HepG2 (cell line): Measurements from ENCODE around the gene STK11. TPM values are rescaled to one million over a fixed set of nuclear protein-coding genes. Genes with fewer than 3 reads are reported as not detected.

ENCODE experiments used
- GZF1 ChIP-seq: sonication (generic); formaldehyde crosslinking; IDR thresholded peaks from 2 replicates; pipeline ENCODE4 v1.5.1; 2020; ENCODE audit warnings: mild to moderate bottlenecking, missing genetic modification reagents
- HDAC1 ChIP-seq: sonication (generic); formaldehyde crosslinking; IDR thresholded peaks from 2 replicates; pipeline ENCODE4 v1.5.1; 2020; ENCODE audit warnings: mild to moderate bottlenecking, missing genetic modification reagents
- HHEX ChIP-seq: IDR thresholded peaks from 2 replicates; pipeline ENCODE4 v1.6.1; 2016; ENCODE audit warnings: control low read depth
- HIVEP1 ChIP-seq: sonication (generic); formaldehyde crosslinking; IDR thresholded peaks from 2 replicates; pipeline ENCODE4 v1.4.0; 2020; ENCODE audit warnings: mild to moderate bottlenecking, missing genetic modification reagents
- KDM2A ChIP-seq: sonication (generic); formaldehyde crosslinking; IDR thresholded peaks from 2 replicates; pipeline ENCODE4 v1.4.0; 2020; ENCODE audit warnings: low read depth, missing genetic modification reagents, borderline replicate concordance
- MEIS2 ChIP-seq: sonication (generic); formaldehyde crosslinking; IDR thresholded peaks from 2 replicates; pipeline ENCODE4 v1.9.0; 2021; ENCODE audit warnings: mild to moderate bottlenecking, missing genetic modification reagents
- POLR2AphosphoS5 ChIP-seq: IDR thresholded peaks from 2 replicates; pipeline ENCODE4 v1.6.1; 2012; ENCODE audit warnings: low read depth, low read length
- SIX4 ChIP-seq: sonication (generic); formaldehyde crosslinking; IDR thresholded peaks from 2 replicates; pipeline ENCODE4 v1.4.0; 2020; ENCODE audit warnings: missing genetic modification reagents
- ZNF607 ChIP-seq: sonication (generic); formaldehyde crosslinking; IDR thresholded peaks from 2 replicates; pipeline ENCODE4 v1.5.1; 2020; ENCODE audit warnings: missing genetic modification reagents, mild to moderate bottlenecking, borderline replicate concordance
- ZNF772 ChIP-seq: sonication (generic); formaldehyde crosslinking; IDR thresholded peaks from 2 replicates; pipeline ENCODE4 v1.5.0; 2020; ENCODE audit warnings: mild to moderate bottlenecking, missing genetic modification reagents
- ZNF883 ChIP-seq: sonication (generic); formaldehyde crosslinking; IDR thresholded peaks from 2 replicates; pipeline ENCODE4 v1.5.1; 2020; ENCODE audit warnings: mild to moderate bottlenecking, missing genetic modification reagents; ENCODE audit errors: not compliant biosample characterization
- polyA plus RNA-seq, 8 experiments: library from polyadenylated mRNA; depleted of rRNA in 3 of 8; stranded (reverse) in 7 of 8; unstranded in 1 of 8; fragments of >200 nt; fragmentation: Illumina TruSeq in 4 of 8; extraction: Trizol in 4 of 8; gene quantifications; 2 replicates each; pipeline versions ENCODE4 v1.2.1 to v1.2.3, GENCODE V29; 2011 to 2016; ENCODE audit warnings: low read depth in 4 of 8, missing spikeins in 1 of 8, mixed read lengths in 1 of 8; ENCODE audit not compliant: insufficient read depth in 1 of 8
- total RNA-seq, 5 experiments: library from RNA; depleted of rRNA; stranded (reverse); fragments of >200 nt; fragmentation: Illumina TruSeq; extraction: Trizol; gene quantifications; 2 replicates each; pipeline ENCODE4 v1.2.3, GENCODE V29; 2016; ENCODE audit warnings: low read depth in 1 of 5
- TF ChIP-seq, protein P1 (sequence below): sonication (generic); formaldehyde crosslinking; IDR thresholded peaks from 2 replicates; pipeline ENCODE4 v1.5.0; 2020; ENCODE audit warnings: mild to moderate bottlenecking, missing genetic modification reagents
- TF ChIP-seq, protein P2 (sequence below): sonication (generic); formaldehyde crosslinking; IDR thresholded peaks from 2 replicates; pipeline ENCODE4 v1.8.0; 2022; ENCODE audit warnings: missing genetic modification reagents, mild to moderate bottlenecking, borderline replicate concordance
- TF ChIP-seq, protein P3 (sequence below): sonication (generic); formaldehyde crosslinking; IDR thresholded peaks from 2 replicates; pipeline ENCODE4 v1.4.0; 2020; ENCODE audit warnings: missing genetic modification reagents
- TF ChIP-seq, protein P4 (sequence below): sonication (generic); formaldehyde crosslinking; IDR thresholded peaks from 2 replicates; pipeline ENCODE4 v1.4.0; 2020; ENCODE audit warnings: missing genetic modification reagents, mild to moderate bottlenecking, borderline replicate concordance

STK11 gene
- total and polyA plus RNA-seq, 2 of the 13 experiments (the other 11 are each of a cell fraction or from before 2014, with no cell fraction given), result 27.5 to 43.6 TPM

DNA sequence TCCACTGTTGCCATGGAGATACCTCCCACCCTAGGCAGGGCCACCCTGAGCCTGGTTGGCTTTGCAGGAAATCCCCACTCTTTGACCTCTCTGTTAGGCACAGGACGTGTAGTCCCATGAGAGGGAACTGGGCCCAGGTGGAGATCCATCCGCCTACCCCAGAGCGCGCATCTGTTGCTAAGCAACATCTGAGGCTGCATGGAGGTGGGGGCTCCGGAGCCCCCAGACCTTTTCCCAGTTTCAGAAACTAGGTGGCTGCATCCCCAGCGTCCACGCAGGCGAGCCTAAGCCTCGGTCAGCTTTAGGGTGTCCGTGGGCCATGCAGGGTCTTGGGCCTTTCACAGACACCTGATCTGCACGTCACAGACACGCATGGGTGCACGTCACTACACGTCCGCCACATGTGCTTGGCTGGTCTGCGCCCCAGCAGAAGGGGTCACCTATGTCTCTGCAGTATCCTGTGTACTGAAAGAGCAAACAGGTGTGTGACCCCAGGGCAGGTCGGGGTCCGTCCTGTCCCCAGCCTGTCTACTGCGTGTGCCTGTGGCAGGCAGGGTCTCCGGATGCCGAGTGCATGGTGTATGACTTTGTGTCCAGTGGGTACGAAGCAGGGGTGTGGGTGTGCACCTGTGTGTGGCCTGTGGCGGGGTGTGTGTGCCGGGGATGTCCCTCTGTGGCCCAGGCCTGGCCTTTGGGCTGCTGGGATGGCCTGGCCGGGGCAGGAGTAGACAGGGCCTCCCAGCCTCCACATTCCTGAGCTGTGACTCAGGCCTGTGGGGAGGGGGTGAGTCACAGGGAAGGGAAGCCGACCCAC, 59.4 kb downstream of the STK11 start (continued):
- TF ChIP-seq, protein P1, sequence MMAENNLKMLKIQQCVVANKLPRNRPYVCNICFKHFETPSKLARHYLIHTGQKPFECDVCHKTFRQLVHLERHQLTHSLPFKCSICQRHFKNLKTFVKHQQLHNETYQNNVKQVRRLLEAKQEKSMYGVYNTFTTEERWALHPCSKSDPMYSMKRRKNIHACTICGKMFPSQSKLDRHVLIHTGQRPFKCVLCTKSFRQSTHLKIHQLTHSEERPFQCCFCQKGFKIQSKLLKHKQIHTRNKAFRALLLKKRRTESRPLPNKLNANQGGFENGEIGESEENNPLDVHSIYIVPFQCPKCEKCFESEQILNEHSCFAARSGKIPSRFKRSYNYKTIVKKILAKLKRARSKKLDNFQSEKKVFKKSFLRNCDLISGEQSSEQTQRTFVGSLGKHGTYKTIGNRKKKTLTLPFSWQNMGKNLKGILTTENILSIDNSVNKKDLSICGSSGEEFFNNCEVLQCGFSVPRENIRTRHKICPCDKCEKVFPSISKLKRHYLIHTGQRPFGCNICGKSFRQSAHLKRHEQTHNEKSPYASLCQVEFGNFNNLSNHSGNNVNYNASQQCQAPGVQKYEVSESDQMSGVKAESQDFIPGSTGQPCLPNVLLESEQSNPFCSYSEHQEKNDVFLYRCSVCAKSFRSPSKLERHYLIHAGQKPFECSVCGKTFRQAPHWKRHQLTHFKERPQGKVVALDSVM (CRISPR knock-in tag), result peak; percentile 100
- TF ChIP-seq ZNF772, result no peak
- TF ChIP-seq GZF1, result no peak
- peak; percentile 62; the same call in 1 of the 2 replicates for TF ChIP-seq KDM2A (CRISPR knock-in tag)
- TF ChIP-seq, protein P2, sequence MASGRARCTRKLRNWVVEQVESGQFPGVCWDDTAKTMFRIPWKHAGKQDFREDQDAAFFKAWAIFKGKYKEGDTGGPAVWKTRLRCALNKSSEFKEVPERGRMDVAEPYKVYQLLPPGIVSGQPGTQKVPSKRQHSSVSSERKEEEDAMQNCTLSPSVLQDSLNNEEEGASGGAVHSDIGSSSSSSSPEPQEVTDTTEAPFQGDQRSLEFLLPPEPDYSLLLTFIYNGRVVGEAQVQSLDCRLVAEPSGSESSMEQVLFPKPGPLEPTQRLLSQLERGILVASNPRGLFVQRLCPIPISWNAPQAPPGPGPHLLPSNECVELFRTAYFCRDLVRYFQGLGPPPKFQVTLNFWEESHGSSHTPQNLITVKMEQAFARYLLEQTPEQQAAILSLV (CRISPR knock-in tag), result no peak
- TF ChIP-seq, protein P3, sequence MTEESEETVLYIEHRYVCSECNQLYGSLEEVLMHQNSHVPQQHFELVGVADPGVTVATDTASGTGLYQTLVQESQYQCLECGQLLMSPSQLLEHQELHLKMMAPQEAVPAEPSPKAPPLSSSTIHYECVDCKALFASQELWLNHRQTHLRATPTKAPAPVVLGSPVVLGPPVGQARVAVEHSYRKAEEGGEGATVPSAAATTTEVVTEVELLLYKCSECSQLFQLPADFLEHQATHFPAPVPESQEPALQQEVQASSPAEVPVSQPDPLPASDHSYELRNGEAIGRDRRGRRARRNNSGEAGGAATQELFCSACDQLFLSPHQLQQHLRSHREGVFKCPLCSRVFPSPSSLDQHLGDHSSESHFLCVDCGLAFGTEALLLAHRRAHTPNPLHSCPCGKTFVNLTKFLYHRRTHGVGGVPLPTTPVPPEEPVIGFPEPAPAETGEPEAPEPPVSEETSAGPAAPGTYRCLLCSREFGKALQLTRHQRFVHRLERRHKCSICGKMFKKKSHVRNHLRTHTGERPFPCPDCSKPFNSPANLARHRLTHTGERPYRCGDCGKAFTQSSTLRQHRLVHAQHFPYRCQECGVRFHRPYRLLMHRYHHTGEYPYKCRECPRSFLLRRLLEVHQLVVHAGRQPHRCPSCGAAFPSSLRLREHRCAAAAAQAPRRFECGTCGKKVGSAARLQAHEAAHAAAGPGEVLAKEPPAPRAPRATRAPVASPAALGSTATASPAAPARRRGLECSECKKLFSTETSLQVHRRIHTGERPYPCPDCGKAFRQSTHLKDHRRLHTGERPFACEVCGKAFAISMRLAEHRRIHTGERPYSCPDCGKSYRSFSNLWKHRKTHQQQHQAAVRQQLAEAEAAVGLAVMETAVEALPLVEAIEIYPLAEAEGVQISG (CRISPR knock-in tag), result no peak
- no peak; the same call in 1 of the 2 replicates for TF ChIP-seq HHEX (CRISPR knock-in tag)
- peak; percentile 95 for TF ChIP-seq HIVEP1 (CRISPR knock-in tag)
- TF ChIP-seq ZNF607 (CRISPR knock-in tag), result no peak
- no peak for TF ChIP-seq ZNF883 (CRISPR knock-in tag)
- no peak for TF ChIP-seq SIX4 (CRISPR knock-in tag)
- peak; percentile 57; the same call in 1 of the 2 replicates for TF ChIP-seq MEIS2 (CRISPR knock-in tag)
- no peak for TF ChIP-seq POLR2AphosphoS5
- TF ChIP-seq HDAC1 (CRISPR knock-in tag), result peak; percentile 67
- TF ChIP-seq, protein P4, sequence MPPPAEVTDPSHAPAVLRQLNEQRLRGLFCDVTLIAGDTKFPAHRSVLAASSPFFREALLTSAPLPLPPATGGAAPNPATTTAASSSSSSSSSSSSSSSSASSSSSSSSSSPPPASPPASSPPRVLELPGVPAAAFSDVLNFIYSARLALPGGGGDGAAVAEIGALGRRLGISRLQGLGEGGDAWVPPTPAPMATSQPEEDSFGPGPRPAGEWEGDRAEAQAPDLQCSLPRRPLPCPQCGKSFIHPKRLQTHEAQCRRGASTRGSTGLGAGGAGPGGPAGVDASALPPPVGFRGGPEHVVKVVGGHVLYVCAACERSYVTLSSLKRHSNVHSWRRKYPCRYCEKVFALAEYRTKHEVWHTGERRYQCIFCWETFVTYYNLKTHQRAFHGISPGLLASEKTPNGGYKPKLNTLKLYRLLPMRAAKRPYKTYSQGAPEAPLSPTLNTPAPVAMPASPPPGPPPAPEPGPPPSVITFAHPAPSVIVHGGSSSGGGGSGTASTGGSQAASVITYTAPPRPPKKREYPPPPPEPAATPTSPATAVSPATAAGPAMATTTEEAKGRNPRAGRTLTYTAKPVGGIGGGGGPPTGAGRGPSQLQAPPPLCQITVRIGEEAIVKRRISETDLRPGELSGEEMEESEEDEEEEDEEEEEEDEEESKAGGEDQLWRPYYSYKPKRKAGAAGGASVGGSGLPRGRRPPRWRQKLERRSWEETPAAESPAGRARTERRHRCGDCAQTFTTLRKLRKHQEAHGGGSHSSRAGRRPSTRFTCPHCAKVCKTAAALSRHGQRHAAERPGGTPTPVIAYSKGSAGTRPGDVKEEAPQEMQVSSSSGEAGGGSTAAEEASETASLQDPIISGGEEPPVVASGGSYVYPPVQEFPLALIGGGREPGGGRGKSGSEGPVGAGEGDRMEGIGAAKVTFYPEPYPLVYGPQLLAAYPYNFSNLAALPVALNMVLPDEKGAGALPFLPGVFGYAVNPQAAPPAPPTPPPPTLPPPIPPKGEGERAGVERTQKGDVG (CRISPR knock-in tag), result peak; percentile 44; the same call in 1 of the 2 replicates
